Measurements from ENCODE around the gene ADAMTS4. TPM values are rescaled to one million over a fixed set of nuclear protein-coding genes. Genes with fewer than 3 reads are reported as not detected.

Gene ADAMTS4
- total RNA-seq, 4 donors from 2014 or later = 0.93 to 9.9 (median 6.3) TPM

GRCh38 chr1:161158316-161159010, 40.4 kb downstream of the ADAMTS4 start:
- Histone ChIP-seq H3K36me3 (peaks cover 28% of the 10 kb centered on the region), H3K9me3 (no peaks in the 10 kb centered on the region)
- peak in 1 of 2 donors; percentile 13 for DNase-seq (ENCODE audit: low spot score in 2 of 2)

GRCh38 chr1:161157867-161158266, 41.0 kb downstream of the ADAMTS4 start:
- Histone ChIP-seq H3K4me3 (no peak overlapping the region), H3K4me1 (peaks cover 43% of the 10 kb centered on the region), H3K27ac (no peak overlapping the region), H3K27me3 (no peaks in the 10 kb centered on the region), H3K36me3 (peaks cover 22% of the 10 kb centered on the region), H3K9me3 (no peaks in the 10 kb centered on the region)
- peak in 1 of 2 donors; percentile 2 for DNase-seq (ENCODE audit: low spot score in 2 of 2)
- TF ChIP-seq CTCF (IDR thresholded peaks at IDR 0.05) = no peak
- TF ChIP-seq EP300 (IDR thresholded peaks at IDR 0.05) = no peak
- TF ChIP-seq POLR2A (IDR thresholded peaks at IDR 0.05) = no peak
- no peak for TF ChIP-seq POLR2AphosphoS5 (IDR thresholded peaks at IDR 0.05)
- 94% methylated on average over 1 of the region's 1 CpG for WGBS

More at GRCh38 chr1:161158316-161159010, 40.4 kb downstream of the ADAMTS4 start:
- TF ChIP-seq EP300 (IDR thresholded peaks at IDR 0.05) = no peak
- TF ChIP-seq POLR2AphosphoS5 (IDR thresholded peaks at IDR 0.05) = no peak
- TF ChIP-seq CTCF (IDR thresholded peaks at IDR 0.05) = no peak
- no peak for TF ChIP-seq POLR2A (IDR thresholded peaks at IDR 0.05)
- no peaks in the 10 kb centered on the region for H3K27me3 ChIP-seq
- H3K4me3 ChIP-seq = peak overlapping the region; percentile 78
- H3K27ac ChIP-seq = peak overlapping the region; percentile 81
- 62% methylated on average over 9 of the region's 9 CpGs for WGBS
- H3K4me1 ChIP-seq = peaks cover 38% of the 10 kb centered on the region

GRCh38 chr1:161153682-161154337, 45.0 kb downstream of the ADAMTS4 start, which contains the start of gene UFC1:
UFC1 (plus strand) TSS chr1:161153978; CDS start chr1:161153998, 20 bp downstream.
- Histone ChIP-seq H3K9me3 (no peaks in the 10 kb centered on the region), H3K27ac (peak within 1 kb of the TSS; percentile 97), H3K27me3 (no peaks in the 10 kb centered on the region), H3K4me3 (peak within 1 kb of the TSS; percentile 67), H3K4me1 (peaks cover 22% of the 10 kb centered on the region), H3K36me3 (no peaks in the 10 kb centered on the region)
- DNase-seq (ENCODE audit: low spot score in 2 of 2) = peak; percentile 88 to 93
- WGBS = under 1% methylated on average over 33 of the region's 33 CpGs
- TF ChIP-seq POLR2A (IDR thresholded peaks at IDR 0.05) (peak in 1 of 2 donors; percentile 49), POLR2AphosphoS5 (IDR thresholded peaks at IDR 0.05) (peak; percentile 57 to 81 (median 75)), EP300 (IDR thresholded peaks at IDR 0.05) (no peak)

- H3K4me3 ChIP-seq = peak overlapping the region; percentile 67
- no peaks in the 10 kb centered on the region for H3K9me3 ChIP-seq
- peak overlapping the region; percentile 97 for H3K27ac ChIP-seq
- WGBS = 19% methylated on average over 9 of the region's 9 CpGs
- H3K27me3 ChIP-seq = no peaks in the 10 kb centered on the region
- H3K36me3 ChIP-seq = no peaks in the 10 kb centered on the region
- TF ChIP-seq EP300 (IDR thresholded peaks at IDR 0.05) = no peak
- TF ChIP-seq CTCF (IDR thresholded peaks at IDR 0.05) = no peak
- TF ChIP-seq POLR2A (IDR thresholded peaks at IDR 0.05) = no peak
- TF ChIP-seq POLR2AphosphoS5 (IDR thresholded peaks at IDR 0.05) = no peak
- DNase-seq (ENCODE audit: low spot score in 2 of 2) = peak; percentile 10 to 24
- H3K4me1 ChIP-seq = peaks cover 18% of the 10 kb centered on the region
Observed at GRCh38 chr1:161153176-161153575, 45.7 kb downstream of the ADAMTS4 start.

GRCh38 chr1:161145832-161146231, 53.0 kb downstream of the ADAMTS4 start:
- TF ChIP-seq POLR2AphosphoS5 (IDR thresholded peaks at IDR 0.05) (no peak), EP300 (IDR thresholded peaks at IDR 0.05) (no peak), POLR2A (IDR thresholded peaks at IDR 0.05) (no peak), CTCF (IDR thresholded peaks at IDR 0.05) (no peak)
- Histone ChIP-seq H3K4me3 (no peak overlapping the region), H3K9me3 (no peaks in the 10 kb centered on the region), H3K27me3 (no peaks in the 10 kb centered on the region), H3K36me3 (no peaks in the 10 kb centered on the region), H3K27ac (no peak overlapping the region), H3K4me1 (no peaks in the 10 kb centered on the region)
- 83% methylated on average over 3 of the region's 3 CpGs for WGBS
- DNase-seq (ENCODE audit: low spot score in 2 of 2) = no peak

All from suprapubic skin (tissue), 4 donors.